HepG2 (cell line): Measurements from ENCODE around the gene CAMK2N2. TPM values are rescaled to one million over a fixed set of nuclear protein-coding genes. Genes with fewer than 3 reads are reported as not detected.
A peak's percentile ranks its signal among the peaks of the same experiment; 100 is the strongest.

Experiments used
- ARNT2 ChIP-seq: sonication (generic); formaldehyde crosslinking; IDR thresholded peaks from 2 replicates; pipeline ENCODE4 v1.8.0; 2022; ENCODE audit warnings: mild to moderate bottlenecking, low read depth, missing genetic modification reagents, moderate library complexity
- BORCS8-MEF2B ChIP-seq: sonication (generic); formaldehyde crosslinking; IDR thresholded peaks from 2 replicates; pipeline ENCODE4 v1.8.0; 2022; ENCODE audit warnings: mild to moderate bottlenecking, missing genetic modification reagents
- CEBPG ChIP-seq: IDR thresholded peaks from 2 replicates; pipeline ENCODE4 v1.6.1; 2016
- PHF8 ChIP-seq: sonication (generic); formaldehyde crosslinking; IDR thresholded peaks from 2 replicates; pipeline ENCODE4 v1.5.0; 2020; ENCODE audit warnings: missing genetic modification reagents
- POLR2AphosphoS2 ChIP-seq: IDR thresholded peaks from 2 replicates; pipeline ENCODE4 v1.6.1; 2011; ENCODE audit warnings: low read depth, low read length, improper control_type of control experiment
- SAP130 ChIP-seq: IDR thresholded peaks from 2 replicates; pipeline ENCODE4 v1.6.1; 2016; ENCODE audit warnings: low read depth
- SNAPC2 ChIP-seq: sonication (generic); formaldehyde crosslinking; IDR thresholded peaks from 2 replicates; pipeline ENCODE4 v1.8.1; 2022; ENCODE audit warnings: mild to moderate bottlenecking, missing genetic modification reagents
- SUZ12 ChIP-seq: fragments of 150-350 bp; IDR thresholded peaks from 2 replicates; pipeline ENCODE4 v1.6.1; 2014; ENCODE audit warnings: low read depth, low read length
- U2AF2 ChIP-seq: fragments of 200-400 bp; formaldehyde crosslinking; IDR thresholded peaks from 2 replicates; pipeline ENCODE4 v1.6.1; 2017; ENCODE audit warnings: low read depth, mild to moderate bottlenecking, low read length
- ZNF251 ChIP-seq: sonication (generic); formaldehyde crosslinking; IDR thresholded peaks from 2 replicates; pipeline ENCODE4 v1.9.0; 2021; ENCODE audit warnings: mild to moderate bottlenecking, missing genetic modification reagents
- ZNF605 ChIP-seq: sonication (generic); formaldehyde crosslinking; IDR thresholded peaks from 2 replicates; pipeline ENCODE4 v1.8.0; 2022; ENCODE audit warnings: mild to moderate bottlenecking, missing genetic modification reagents
- ZNF607 ChIP-seq: sonication (generic); formaldehyde crosslinking; IDR thresholded peaks from 2 replicates; pipeline ENCODE4 v1.5.1; 2020; ENCODE audit warnings: missing genetic modification reagents, mild to moderate bottlenecking, borderline replicate concordance
- polyA plus RNA-seq, 8 experiments: library from polyadenylated mRNA; depleted of rRNA in 3 of 8; stranded (reverse) in 7 of 8; unstranded in 1 of 8; fragments of >200 nt; fragmentation: Illumina TruSeq in 4 of 8; extraction: Trizol in 4 of 8; gene quantifications; 2 replicates each; pipeline versions ENCODE4 v1.2.1 to v1.2.3, GENCODE V29; 2011 to 2016; ENCODE audit warnings: low read depth in 4 of 8, missing spikeins in 1 of 8, mixed read lengths in 1 of 8; ENCODE audit not compliant: insufficient read depth in 1 of 8
- total RNA-seq, 5 experiments: library from RNA; depleted of rRNA; stranded (reverse); fragments of >200 nt; fragmentation: Illumina TruSeq; extraction: Trizol; gene quantifications; 2 replicates each; pipeline ENCODE4 v1.2.3, GENCODE V29; 2016; ENCODE audit warnings: low read depth in 1 of 5
- TF ChIP-seq, protein P1 (sequence below): sonication (generic); formaldehyde crosslinking; IDR thresholded peaks from 2 replicates; pipeline ENCODE4 v1.4.0; 2020; ENCODE audit warnings: missing genetic modification reagents, borderline replicate concordance
- TF ChIP-seq, protein P2 (sequence below): sonication (generic); formaldehyde crosslinking; IDR thresholded peaks from 2 replicates; pipeline ENCODE4 v1.4.0; 2020; ENCODE audit warnings: mild to moderate bottlenecking, low read depth, missing genetic modification reagents
- TF ChIP-seq, protein P3 (sequence below): sonication (generic); formaldehyde crosslinking; IDR thresholded peaks from 2 replicates; pipeline ENCODE4 v1.5.0; 2020; ENCODE audit warnings: mild to moderate bottlenecking, missing genetic modification reagents
- TF ChIP-seq, protein P4 (sequence below): sonication (generic); formaldehyde crosslinking; IDR thresholded peaks from 2 replicates; pipeline ENCODE4 v1.4.0; 2020; ENCODE audit warnings: missing genetic modification reagents

The CAMK2N2 gene
- total and polyA plus RNA-seq, 2 of the 13 experiments (the other 11 are each of a cell fraction or from before 2014, with no cell fraction given), result 0.12 to 0.27 TPM

DNA sequence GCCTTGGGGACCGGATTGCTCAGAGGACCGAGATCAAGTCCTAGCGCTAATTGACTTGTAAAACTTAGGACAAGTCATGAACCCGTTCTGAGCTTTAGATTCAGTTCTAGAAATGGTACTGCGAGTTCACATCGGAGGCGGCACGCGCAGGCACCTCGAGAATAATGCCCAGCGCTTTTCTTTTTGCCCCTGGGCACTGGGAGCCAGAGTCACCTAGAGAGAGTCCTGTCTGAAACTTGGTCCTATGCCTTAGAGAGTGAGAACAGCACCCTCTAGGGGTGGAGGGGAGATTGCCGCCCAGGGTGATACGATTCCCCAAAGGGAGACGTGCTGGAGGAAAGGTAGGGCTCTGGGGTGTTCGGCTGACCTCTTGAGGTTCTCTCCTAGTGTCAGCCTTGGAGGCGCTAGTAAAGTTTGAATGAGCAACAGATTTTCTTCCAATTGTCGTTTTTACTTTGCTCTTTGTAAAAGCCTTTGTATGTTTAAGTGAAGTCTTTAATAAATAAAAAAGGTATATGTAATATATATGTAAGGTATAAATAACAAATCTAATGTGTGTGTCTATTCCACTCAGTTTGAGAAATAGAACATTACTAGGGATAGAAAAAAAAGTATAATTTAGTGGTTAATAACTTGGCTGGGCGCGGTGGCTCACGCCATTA, 11.1 kb downstream of the CAMK2N2 start (continued):
- TF ChIP-seq, protein P1, sequence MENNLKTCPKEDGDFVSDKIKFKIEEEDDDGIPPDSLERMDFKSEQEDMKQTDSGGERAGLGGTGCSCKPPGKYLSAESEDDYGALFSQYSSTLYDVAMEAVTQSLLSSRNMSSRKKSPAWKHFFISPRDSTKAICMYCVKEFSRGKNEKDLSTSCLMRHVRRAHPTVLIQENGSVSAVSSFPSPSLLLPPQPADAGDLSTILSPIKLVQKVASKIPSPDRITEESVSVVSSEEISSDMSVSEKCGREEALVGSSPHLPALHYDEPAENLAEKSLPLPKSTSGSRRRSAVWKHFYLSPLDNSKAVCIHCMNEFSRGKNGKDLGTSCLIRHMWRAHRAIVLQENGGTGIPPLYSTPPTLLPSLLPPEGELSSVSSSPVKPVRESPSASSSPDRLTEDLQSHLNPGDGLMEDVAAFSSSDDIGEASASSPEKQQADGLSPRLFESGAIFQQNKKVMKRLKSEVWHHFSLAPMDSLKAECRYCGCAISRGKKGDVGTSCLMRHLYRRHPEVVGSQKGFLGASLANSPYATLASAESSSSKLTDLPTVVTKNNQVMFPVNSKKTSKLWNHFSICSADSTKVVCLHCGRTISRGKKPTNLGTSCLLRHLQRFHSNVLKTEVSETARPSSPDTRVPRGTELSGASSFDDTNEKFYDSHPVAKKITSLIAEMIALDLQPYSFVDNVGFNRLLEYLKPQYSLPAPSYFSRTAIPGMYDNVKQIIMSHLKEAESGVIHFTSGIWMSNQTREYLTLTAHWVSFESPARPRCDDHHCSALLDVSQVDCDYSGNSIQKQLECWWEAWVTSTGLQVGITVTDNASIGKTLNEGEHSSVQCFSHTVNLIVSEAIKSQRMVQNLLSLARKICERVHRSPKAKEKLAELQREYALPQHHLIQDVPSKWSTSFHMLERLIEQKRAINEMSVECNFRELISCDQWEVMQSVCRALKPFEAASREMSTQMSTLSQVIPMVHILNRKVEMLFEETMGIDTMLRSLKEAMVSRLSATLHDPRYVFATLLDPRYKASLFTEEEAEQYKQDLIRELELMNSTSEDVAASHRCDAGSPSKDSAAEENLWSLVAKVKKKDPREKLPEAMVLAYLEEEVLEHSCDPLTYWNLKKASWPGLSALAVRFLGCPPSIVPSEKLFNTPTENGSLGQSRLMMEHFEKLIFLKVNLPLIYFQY (CRISPR knock-in tag), result no peak
- TF ChIP-seq U2AF2 (no peak), ZNF605 (CRISPR knock-in tag) (no peak), SAP130 (CRISPR knock-in tag) (peak; percentile 70), POLR2AphosphoS2 (no peak), BORCS8-MEF2B (CRISPR knock-in tag) (no peak), PHF8 (CRISPR knock-in tag) (no peak; the same call in 1 of the 2 replicates), ZNF607 (CRISPR knock-in tag) (no peak; the same call in 1 of the 2 replicates), ZNF251 (no peak), ARNT2 (0 out of 2 replicates have a peak, but pooled peaks have one; percentile 11), SUZ12 (no peak), SNAPC2 (CRISPR knock-in tag) (no peak), CEBPG (CRISPR knock-in tag) (0 out of 2 replicates have a peak, but pooled peaks have one; percentile 23)
- TF ChIP-seq, protein P2, sequence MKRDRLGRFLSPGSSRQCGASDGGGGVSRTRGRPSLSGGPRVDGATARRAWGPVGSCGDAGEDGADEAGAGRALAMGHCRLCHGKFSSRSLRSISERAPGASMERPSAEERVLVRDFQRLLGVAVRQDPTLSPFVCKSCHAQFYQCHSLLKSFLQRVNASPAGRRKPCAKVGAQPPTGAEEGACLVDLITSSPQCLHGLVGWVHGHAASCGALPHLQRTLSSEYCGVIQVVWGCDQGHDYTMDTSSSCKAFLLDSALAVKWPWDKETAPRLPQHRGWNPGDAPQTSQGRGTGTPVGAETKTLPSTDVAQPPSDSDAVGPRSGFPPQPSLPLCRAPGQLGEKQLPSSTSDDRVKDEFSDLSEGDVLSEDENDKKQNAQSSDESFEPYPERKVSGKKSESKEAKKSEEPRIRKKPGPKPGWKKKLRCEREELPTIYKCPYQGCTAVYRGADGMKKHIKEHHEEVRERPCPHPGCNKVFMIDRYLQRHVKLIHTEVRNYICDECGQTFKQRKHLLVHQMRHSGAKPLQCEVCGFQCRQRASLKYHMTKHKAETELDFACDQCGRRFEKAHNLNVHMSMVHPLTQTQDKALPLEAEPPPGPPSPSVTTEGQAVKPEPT (CRISPR knock-in tag), result no peak
- TF ChIP-seq, protein P3, sequence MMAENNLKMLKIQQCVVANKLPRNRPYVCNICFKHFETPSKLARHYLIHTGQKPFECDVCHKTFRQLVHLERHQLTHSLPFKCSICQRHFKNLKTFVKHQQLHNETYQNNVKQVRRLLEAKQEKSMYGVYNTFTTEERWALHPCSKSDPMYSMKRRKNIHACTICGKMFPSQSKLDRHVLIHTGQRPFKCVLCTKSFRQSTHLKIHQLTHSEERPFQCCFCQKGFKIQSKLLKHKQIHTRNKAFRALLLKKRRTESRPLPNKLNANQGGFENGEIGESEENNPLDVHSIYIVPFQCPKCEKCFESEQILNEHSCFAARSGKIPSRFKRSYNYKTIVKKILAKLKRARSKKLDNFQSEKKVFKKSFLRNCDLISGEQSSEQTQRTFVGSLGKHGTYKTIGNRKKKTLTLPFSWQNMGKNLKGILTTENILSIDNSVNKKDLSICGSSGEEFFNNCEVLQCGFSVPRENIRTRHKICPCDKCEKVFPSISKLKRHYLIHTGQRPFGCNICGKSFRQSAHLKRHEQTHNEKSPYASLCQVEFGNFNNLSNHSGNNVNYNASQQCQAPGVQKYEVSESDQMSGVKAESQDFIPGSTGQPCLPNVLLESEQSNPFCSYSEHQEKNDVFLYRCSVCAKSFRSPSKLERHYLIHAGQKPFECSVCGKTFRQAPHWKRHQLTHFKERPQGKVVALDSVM (CRISPR knock-in tag), result no peak
- TF ChIP-seq, protein P4, sequence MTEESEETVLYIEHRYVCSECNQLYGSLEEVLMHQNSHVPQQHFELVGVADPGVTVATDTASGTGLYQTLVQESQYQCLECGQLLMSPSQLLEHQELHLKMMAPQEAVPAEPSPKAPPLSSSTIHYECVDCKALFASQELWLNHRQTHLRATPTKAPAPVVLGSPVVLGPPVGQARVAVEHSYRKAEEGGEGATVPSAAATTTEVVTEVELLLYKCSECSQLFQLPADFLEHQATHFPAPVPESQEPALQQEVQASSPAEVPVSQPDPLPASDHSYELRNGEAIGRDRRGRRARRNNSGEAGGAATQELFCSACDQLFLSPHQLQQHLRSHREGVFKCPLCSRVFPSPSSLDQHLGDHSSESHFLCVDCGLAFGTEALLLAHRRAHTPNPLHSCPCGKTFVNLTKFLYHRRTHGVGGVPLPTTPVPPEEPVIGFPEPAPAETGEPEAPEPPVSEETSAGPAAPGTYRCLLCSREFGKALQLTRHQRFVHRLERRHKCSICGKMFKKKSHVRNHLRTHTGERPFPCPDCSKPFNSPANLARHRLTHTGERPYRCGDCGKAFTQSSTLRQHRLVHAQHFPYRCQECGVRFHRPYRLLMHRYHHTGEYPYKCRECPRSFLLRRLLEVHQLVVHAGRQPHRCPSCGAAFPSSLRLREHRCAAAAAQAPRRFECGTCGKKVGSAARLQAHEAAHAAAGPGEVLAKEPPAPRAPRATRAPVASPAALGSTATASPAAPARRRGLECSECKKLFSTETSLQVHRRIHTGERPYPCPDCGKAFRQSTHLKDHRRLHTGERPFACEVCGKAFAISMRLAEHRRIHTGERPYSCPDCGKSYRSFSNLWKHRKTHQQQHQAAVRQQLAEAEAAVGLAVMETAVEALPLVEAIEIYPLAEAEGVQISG (CRISPR knock-in tag), result peak; percentile 51; the same call in 1 of the 2 replicates
